WTC11 (cell line): ENCODE data around the gene XIRP2. TPM values are rescaled to one million over a fixed set of nuclear protein-coding genes. Genes with fewer than 3 reads are reported as not detected.

Source experiments
- ATAC-seq: fragments of 200-7000 bp; cut with Tn5 transposase; 2 replicates; pipeline ENCODE4 v1.10.0; 2021; ENCODE audit warnings: mild to moderate bottlenecking, moderate library complexity
- CTCF ChIA-PET: fragments of 300-600 bp; sonication (Branson Sonifier 250); formaldehyde crosslinking; loops from one replicate; lab custom pipeline; 2021; ENCODE audit warnings: antibody characterized with exemption; lab: Charles Lee
- POLR2A ChIA-PET: fragments of 350-600 bp; sonication (Branson Sonifier 250); formaldehyde crosslinking; loops from one replicate; lab custom pipeline; 2021; ENCODE audit warnings: antibody characterized with exemption; lab: Charles Lee
- DNase-seq: peaks from one replicate; pipeline ENCODE4 v3.0.0; 2021; ENCODE audit warnings: low spot score
- H3K27ac Mint-ChIP-seq: 2 replicates; pipeline ENCODE4 v1.8.0; 2021; ENCODE audit warnings: mixed read lengths
- H3K27me3 Mint-ChIP-seq: 2 replicates; pipeline ENCODE4 v1.8.0; 2021; ENCODE audit warnings: low read depth, mild to moderate bottlenecking, moderate library complexity, mixed read lengths
- H3K36me3 Mint-ChIP-seq: 2 replicates; pipeline ENCODE4 v1.8.0; 2021; ENCODE audit warnings: mixed read lengths
- H3K4me1 Mint-ChIP-seq: 2 replicates; pipeline ENCODE4 v1.8.0; 2022; ENCODE audit warnings: mixed read lengths
- H3K4me3 Mint-ChIP-seq: 2 replicates; pipeline ENCODE4 v1.8.0; 2021; ENCODE audit warnings: mild to moderate bottlenecking, moderate library complexity, mixed read lengths
- H3K9me3 Mint-ChIP-seq: 2 replicates; pipeline ENCODE4 v1.8.0; 2021; ENCODE audit warnings: mixed read lengths
- ATF1 ChIP-seq: sonication (generic); formaldehyde crosslinking; IDR thresholded peaks from 2 replicates; pipeline ENCODE4 v1.8.1; 2023; ENCODE audit warnings: mild to moderate bottlenecking, moderate library complexity, missing genetic modification reagents
- CBFB ChIP-seq: sonication (generic); formaldehyde crosslinking; IDR thresholded peaks from 2 replicates; pipeline ENCODE4 v1.8.1; 2022; ENCODE audit warnings: mild to moderate bottlenecking, low read depth, missing genetic modification reagents
- ERG ChIP-seq: fragments of 250-450 bp; sonication (Bioruptor Pico); IDR thresholded peaks from 2 replicates; pipeline ENCODE4 v1.8.0; 2021; ENCODE audit warnings: mild to moderate bottlenecking
- GRHL2 ChIP-seq: fragments of 250-450 bp; sonication (Bioruptor Pico); IDR thresholded peaks from 2 replicates; pipeline ENCODE4 v1.8.0; 2022; ENCODE audit warnings: mild to moderate bottlenecking, moderate library complexity; ENCODE audit not compliant: insufficient replicate concordance, severe bottlenecking
- GTF2I ChIP-seq: fragments of 250-450 bp; sonication (Bioruptor Pico); conservative IDR thresholded peaks from 2 replicates; pipeline ENCODE4 v1.4.0; 2021; ENCODE audit warnings: mild to moderate bottlenecking
- HMGA2 ChIP-seq: fragments of 250-450 bp; sonication (Bioruptor Pico); IDR thresholded peaks from 2 replicates; pipeline ENCODE4 v1.4.0; 2021; ENCODE audit warnings: mild to moderate bottlenecking, moderate library complexity
- MYBL2 ChIP-seq: sonication (generic); formaldehyde crosslinking; IDR thresholded peaks from 2 replicates; pipeline ENCODE4 v1.8.1; 2023; ENCODE audit warnings: mild to moderate bottlenecking, moderate library complexity, missing genetic modification reagents
- PRRX2 ChIP-seq: fragments of 250-450 bp; sonication (Bioruptor Pico); IDR thresholded peaks from 2 replicates; pipeline ENCODE4 v1.8.0; 2021; ENCODE audit warnings: mild to moderate bottlenecking
- SOX15 ChIP-seq: fragments of 250-450 bp; sonication (Bioruptor Pico); IDR thresholded peaks from 2 replicates; pipeline ENCODE4 v1.9.0; 2021; ENCODE audit warnings: mild to moderate bottlenecking
- TEAD1 ChIP-seq: sonication (generic); formaldehyde crosslinking; IDR thresholded peaks from 2 replicates; pipeline ENCODE4 v1.8.0; 2022; ENCODE audit warnings: mild to moderate bottlenecking, missing genetic modification reagents
- ZNF416 ChIP-seq: fragments of 250-450 bp; sonication (Bioruptor Pico); IDR thresholded peaks from 2 replicates; pipeline ENCODE4 v1.9.0; 2021; ENCODE audit warnings: mild to moderate bottlenecking, inconsistent platforms
- ZNF423 ChIP-seq: fragments of 250-450 bp; sonication (Bioruptor Pico); IDR thresholded peaks from 2 replicates; pipeline ENCODE4 v2.1.2; 2022; ENCODE audit warnings: mild to moderate bottlenecking, moderate library complexity
- total RNA-seq: library from RNA; stranded (reverse); gene quantifications from 3 replicates; pipeline ENCODE4 v1.2.3, GENCODE V29; 2021
- TF ChIP-seq, protein P1 (sequence below): sonication (generic); formaldehyde crosslinking; IDR thresholded peaks from 2 replicates; pipeline ENCODE4 v1.8.0; 2023; ENCODE audit warnings: missing genetic modification reagents, mild to moderate bottlenecking, borderline replicate concordance
- TF ChIP-seq, protein P2 (sequence below): sonication (generic); formaldehyde crosslinking; IDR thresholded peaks from 2 replicates; pipeline ENCODE4 v1.8.1; 2023; ENCODE audit warnings: mild to moderate bottlenecking, missing genetic modification reagents, moderate library complexity
- TF ChIP-seq, protein P3 (sequence below): sonication (generic); formaldehyde crosslinking; IDR thresholded peaks from 2 replicates; pipeline ENCODE4 v1.8.1; 2023; ENCODE audit warnings: mild to moderate bottlenecking, moderate library complexity, missing genetic modification reagents

XIRP2 gene
- total RNA-seq, 1 experiment from 2014 or later = 0.87 TPM

DNA sequence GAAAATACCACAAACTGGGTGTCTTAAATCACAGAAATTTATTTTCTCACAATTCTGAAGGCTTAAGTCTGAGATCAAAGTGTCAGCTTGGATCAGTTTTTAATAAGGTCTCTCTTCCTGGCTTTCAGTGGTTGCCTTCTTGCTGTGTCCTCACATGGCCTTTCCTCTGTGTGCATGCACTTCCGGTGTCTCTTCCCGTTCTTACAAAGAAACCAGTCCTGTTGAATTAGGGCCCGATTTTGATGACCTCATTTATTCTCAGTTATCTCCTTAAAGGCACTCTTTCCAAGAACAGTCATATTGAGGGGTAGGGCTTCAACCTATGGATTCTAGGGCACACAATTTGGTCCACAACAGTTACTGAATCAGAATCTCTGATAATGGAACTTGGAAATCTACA lies 5.4 kb upstream of the XIRP2 start:
- Mint-ChIP-seq H3K27me3 (no peaks in the 10 kb centered on the region), H3K4me1 (no peaks in the 10 kb centered on the region), H3K27ac (no peak overlapping the region), H3K9me3 (no peaks in the 10 kb centered on the region), H3K4me3 (no peak overlapping the region), H3K36me3 (no peaks in the 10 kb centered on the region)
- POLR2A ChIA-PET = no interaction called here
- no peak for DNase-seq
- ATAC-seq = no peak
- TF ChIP-seq SOX15 (CRISPR knock-in tag) (no peak), PRRX2 (CRISPR knock-in tag) (no peak)
- CTCF ChIA-PET = no interaction called here

GRCh38 chr2:166891727-166892126 lies 3.4 kb downstream of the XIRP2 start:
- H3K4me3 Mint-ChIP-seq = no peak overlapping the region
- TF ChIP-seq GTF2I (CRISPR knock-in tag) (no peak), ZNF423 (no peak), GRHL2 (no peak), ZNF416 (CRISPR knock-in tag) (no peak), ATF1 (no peak), TEAD1 (CRISPR knock-in tag) (no peak), MYBL2 (no peak)
- TF ChIP-seq, protein P1, sequence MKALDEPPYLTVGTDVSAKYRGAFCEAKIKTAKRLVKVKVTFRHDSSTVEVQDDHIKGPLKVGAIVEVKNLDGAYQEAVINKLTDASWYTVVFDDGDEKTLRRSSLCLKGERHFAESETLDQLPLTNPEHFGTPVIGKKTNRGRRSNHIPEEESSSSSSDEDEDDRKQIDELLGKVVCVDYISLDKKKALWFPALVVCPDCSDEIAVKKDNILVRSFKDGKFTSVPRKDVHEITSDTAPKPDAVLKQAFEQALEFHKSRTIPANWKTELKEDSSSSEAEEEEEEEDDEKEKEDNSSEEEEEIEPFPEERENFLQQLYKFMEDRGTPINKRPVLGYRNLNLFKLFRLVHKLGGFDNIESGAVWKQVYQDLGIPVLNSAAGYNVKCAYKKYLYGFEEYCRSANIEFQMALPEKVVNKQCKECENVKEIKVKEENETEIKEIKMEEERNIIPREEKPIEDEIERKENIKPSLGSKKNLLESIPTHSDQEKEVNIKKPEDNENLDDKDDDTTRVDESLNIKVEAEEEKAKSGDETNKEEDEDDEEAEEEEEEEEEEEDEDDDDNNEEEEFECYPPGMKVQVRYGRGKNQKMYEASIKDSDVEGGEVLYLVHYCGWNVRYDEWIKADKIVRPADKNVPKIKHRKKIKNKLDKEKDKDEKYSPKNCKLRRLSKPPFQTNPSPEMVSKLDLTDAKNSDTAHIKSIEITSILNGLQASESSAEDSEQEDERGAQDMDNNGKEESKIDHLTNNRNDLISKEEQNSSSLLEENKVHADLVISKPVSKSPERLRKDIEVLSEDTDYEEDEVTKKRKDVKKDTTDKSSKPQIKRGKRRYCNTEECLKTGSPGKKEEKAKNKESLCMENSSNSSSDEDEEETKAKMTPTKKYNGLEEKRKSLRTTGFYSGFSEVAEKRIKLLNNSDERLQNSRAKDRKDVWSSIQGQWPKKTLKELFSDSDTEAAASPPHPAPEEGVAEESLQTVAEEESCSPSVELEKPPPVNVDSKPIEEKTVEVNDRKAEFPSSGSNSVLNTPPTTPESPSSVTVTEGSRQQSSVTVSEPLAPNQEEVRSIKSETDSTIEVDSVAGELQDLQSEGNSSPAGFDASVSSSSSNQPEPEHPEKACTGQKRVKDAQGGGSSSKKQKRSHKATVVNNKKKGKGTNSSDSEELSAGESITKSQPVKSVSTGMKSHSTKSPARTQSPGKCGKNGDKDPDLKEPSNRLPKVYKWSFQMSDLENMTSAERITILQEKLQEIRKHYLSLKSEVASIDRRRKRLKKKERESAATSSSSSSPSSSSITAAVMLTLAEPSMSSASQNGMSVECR = no peak
- ChIA-PET POLR2A (no interaction called here), CTCF (interaction anchor here (1.1 to 2.1 kb wide), 3 partner anchors 264 to 353 kb away, joined by 5 to 6 read pairs (median 6); no protein-coding TSS in a partner anchor)
- DNase-seq = no peak
- H3K27ac Mint-ChIP-seq = no peak overlapping the region
- H3K27me3 Mint-ChIP-seq = no peaks in the 10 kb centered on the region
- H3K36me3 Mint-ChIP-seq = no peaks in the 10 kb centered on the region
- no peak for ATAC-seq
- H3K9me3 Mint-ChIP-seq = 0 out of 2 replicates have a peak, but pooled peaks cover 3% of the 10 kb centered on the region
- peaks cover 17% of the 10 kb centered on the region for H3K4me1 Mint-ChIP-seq

DNA sequence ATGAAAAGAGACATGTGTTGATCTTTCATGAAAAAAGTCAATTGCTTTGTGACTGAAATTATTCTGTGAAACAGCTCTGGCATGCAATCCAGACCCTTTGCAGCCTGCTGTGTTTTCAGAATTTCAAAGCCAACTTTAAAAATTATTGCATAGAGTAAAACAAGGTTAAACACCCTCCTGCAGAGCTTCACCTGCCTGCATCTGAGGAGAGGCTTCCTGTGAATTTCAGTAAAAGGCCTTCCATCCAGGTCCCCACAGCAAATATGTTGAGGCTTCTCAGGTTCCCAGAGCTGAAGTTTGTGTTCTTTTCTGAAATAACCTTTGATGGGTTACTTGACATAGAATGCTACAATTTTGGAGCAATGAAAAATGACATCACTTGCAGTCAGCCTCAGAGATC lies 4.1 kb downstream of the XIRP2 start:
- peaks cover 17% of the 10 kb centered on the region for H3K4me1 Mint-ChIP-seq
- POLR2A ChIA-PET = no interaction called here
- H3K4me3 Mint-ChIP-seq = no peak overlapping the region
- H3K27me3 Mint-ChIP-seq = no peaks in the 10 kb centered on the region
- peak; percentile 55 for ATAC-seq
- TF ChIP-seq, protein P2, sequence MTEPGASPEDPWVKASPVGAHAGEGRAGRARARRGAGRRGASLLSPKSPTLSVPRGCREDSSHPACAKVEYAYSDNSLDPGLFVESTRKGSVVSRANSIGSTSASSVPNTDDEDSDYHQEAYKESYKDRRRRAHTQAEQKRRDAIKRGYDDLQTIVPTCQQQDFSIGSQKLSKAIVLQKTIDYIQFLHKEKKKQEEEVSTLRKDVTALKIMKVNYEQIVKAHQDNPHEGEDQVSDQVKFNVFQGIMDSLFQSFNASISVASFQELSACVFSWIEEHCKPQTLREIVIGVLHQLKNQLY (CRISPR knock-in tag) = no peak
- TF ChIP-seq, protein P3, sequence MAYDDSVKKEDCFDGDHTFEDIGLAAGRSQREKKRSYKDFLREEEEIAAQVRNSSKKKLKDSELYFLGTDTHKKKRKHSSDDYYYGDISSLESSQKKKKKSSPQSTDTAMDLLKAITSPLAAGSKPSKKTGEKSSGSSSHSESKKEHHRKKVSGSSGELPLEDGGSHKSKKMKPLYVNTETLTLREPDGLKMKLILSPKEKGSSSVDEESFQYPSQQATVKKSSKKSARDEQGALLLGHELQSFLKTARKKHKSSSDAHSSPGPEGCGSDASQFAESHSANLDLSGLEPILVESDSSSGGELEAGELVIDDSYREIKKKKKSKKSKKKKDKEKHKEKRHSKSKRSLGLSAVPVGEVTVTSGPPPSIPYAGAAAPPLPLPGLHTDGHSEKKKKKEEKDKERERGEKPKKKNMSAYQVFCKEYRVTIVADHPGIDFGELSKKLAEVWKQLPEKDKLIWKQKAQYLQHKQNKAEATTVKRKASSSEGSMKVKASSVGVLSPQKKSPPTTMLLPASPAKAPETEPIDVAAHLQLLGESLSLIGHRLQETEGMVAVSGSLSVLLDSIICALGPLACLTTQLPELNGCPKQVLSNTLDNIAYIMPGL (CRISPR knock-in tag) = no peak
- TF ChIP-seq ERG (CRISPR knock-in tag) = no peak
- TF ChIP-seq CBFB = no peak
- no peak for TF ChIP-seq HMGA2 (CRISPR knock-in tag)
- H3K27ac Mint-ChIP-seq = no peak overlapping the region
- H3K9me3 Mint-ChIP-seq = 0 out of 2 replicates have a peak, but pooled peaks cover 3% of the 10 kb centered on the region
- H3K36me3 Mint-ChIP-seq = no peaks in the 10 kb centered on the region
- CTCF ChIA-PET = interaction anchor here (1.9 to 2.1 kb wide), 2 partner anchors 264 to 282 kb away, joined by 6 read pairs; no protein-coding TSS in a partner anchor
- no peak for DNase-seq
